ENCODE measurements around the gene OR4K17. TPM values are rescaled to one million over a fixed set of nuclear protein-coding genes. Genes with fewer than 3 reads are reported as not detected.

The OR4K17 gene
- total RNA-seq, 1 experiment from 2014 or later, result not detected

- no peak for DNase-seq
- BruUV-seq (replicated peaks), result no TSS peak
- Mint-ChIP-seq H3K4me1 (ENCODE audit: low read depth, unreplicated experiment) (no peaks in the 10 kb centered on the region), H3K27me3 (ENCODE audit: insufficient read depth, unreplicated experiment) (peaks cover 8% of the 10 kb centered on the region), H3K27ac (ENCODE audit: unreplicated experiment) (no peak within 1 kb of the TSS), H3K4me3 (ENCODE audit: unreplicated experiment) (no peak within 1 kb of the TSS), H3K9me3 (ENCODE audit: unreplicated experiment) (no peaks in the 10 kb centered on the region), H3K36me3 (ENCODE audit: insufficient read depth, unreplicated experiment) (no peaks in the 10 kb centered on the region)
- Histone ChIP-seq H3K4me1 (no peaks in the 10 kb centered on the region), H3K4me3 (ENCODE audit: low read depth, low read length) (no peak within 1 kb of the TSS), H3K9me3 (no peaks in the 10 kb centered on the region), H3K36me3 (ENCODE audit: control insufficient read depth, insufficient read depth, low read length) (no peaks in the 10 kb centered on the region), H3K27me3 (replicated peaks; ENCODE audit: control insufficient read depth, insufficient read depth, low read length) (no peaks in the 10 kb centered on the region)
- ChIA-PET CTCF (no interaction called here), POLR2A (no interaction called here)
- TF ChIP-seq CTCF (IDR thresholded peaks at IDR 0.05; ENCODE audit: insufficient read depth in 1 of 2, low read depth in 1 of 2, low read length in 1 of 2, severe bottlenecking in 1 of 2, unreplicated experiment in 1 of 2), result no peak
- intact Hi-C loops (cut with micrococcal nuclease; ENCODE audit: unreplicated experiment), result no loop called here
Measured at GRCh38 chr14:20138520-20138919, 28.0 kb downstream of the OR4K17 start, which contains the start of gene OR4N5. TSS of gene OR4N5 (plus strand) at chr14:20138820. CDS start at chr14:20143736, 4,916 bp downstream.

GRCh38 chr14:20143911-20144310 is 33.4 kb downstream of the OR4K17 start:
- H3K4me1 Mint-ChIP-seq (ENCODE audit: low read depth, unreplicated experiment), result no peaks in the 10 kb centered on the region
- BruUV-seq (replicated peaks), result no TSS peak
- intact Hi-C loops (cut with micrococcal nuclease; ENCODE audit: unreplicated experiment), result no loop called here
- POLR2A ChIA-PET, result no interaction called here
- H3K4me3 ChIP-seq (ENCODE audit: low read depth, low read length), result no peak overlapping the region
- peaks cover 6% of the 10 kb centered on the region for H3K27me3 Mint-ChIP-seq (ENCODE audit: insufficient read depth, unreplicated experiment)
- TF ChIP-seq CTCF (IDR thresholded peaks at IDR 0.05; ENCODE audit: insufficient read depth in 1 of 2, low read depth in 1 of 2, low read length in 1 of 2, severe bottlenecking in 1 of 2, unreplicated experiment in 1 of 2), result peak; percentile 19 to 28
- no peaks in the 10 kb centered on the region for H3K9me3 ChIP-seq
- no peaks in the 10 kb centered on the region for H3K4me1 ChIP-seq
- H3K9me3 Mint-ChIP-seq (ENCODE audit: unreplicated experiment), result no peaks in the 10 kb centered on the region
- H3K27me3 ChIP-seq (replicated peaks; ENCODE audit: control insufficient read depth, insufficient read depth, low read length), result no peaks in the 10 kb centered on the region
- CTCF ChIA-PET, result interaction anchor here (0.6 kb wide), 1 partner anchor 101 kb away, joined by 3 read pairs; no protein-coding TSS in a partner anchor
- no peak overlapping the region for H3K27ac Mint-ChIP-seq (ENCODE audit: unreplicated experiment)
- no peaks in the 10 kb centered on the region for H3K36me3 ChIP-seq (ENCODE audit: control insufficient read depth, insufficient read depth, low read length)
- no peak overlapping the region for H3K4me3 Mint-ChIP-seq (ENCODE audit: unreplicated experiment)
- H3K36me3 Mint-ChIP-seq (ENCODE audit: insufficient read depth, unreplicated experiment), result no peaks in the 10 kb centered on the region
- DNase-seq, result peak in 1 of 2 experiments; percentile 17

GRCh38 chr14:20144820-20145219 is 34.3 kb downstream of the OR4K17 start:
- Histone ChIP-seq H3K27me3 (replicated peaks; ENCODE audit: control insufficient read depth, insufficient read depth, low read length) (no peaks in the 10 kb centered on the region), H3K9me3 (no peaks in the 10 kb centered on the region), H3K4me1 (no peaks in the 10 kb centered on the region), H3K4me3 (ENCODE audit: low read depth, low read length) (no peak overlapping the region), H3K36me3 (ENCODE audit: control insufficient read depth, insufficient read depth, low read length) (no peaks in the 10 kb centered on the region)
- DNase-seq, result no peak
- intact Hi-C loops (cut with micrococcal nuclease; ENCODE audit: unreplicated experiment), result no loop called here
- BruUV-seq (replicated peaks), result no TSS peak
- no peak for TF ChIP-seq CTCF (IDR thresholded peaks at IDR 0.05; ENCODE audit: insufficient read depth in 1 of 2, low read depth in 1 of 2, low read length in 1 of 2, severe bottlenecking in 1 of 2, unreplicated experiment in 1 of 2)
- Mint-ChIP-seq H3K27me3 (ENCODE audit: insufficient read depth, unreplicated experiment) (peaks cover 8% of the 10 kb centered on the region), H3K4me1 (ENCODE audit: low read depth, unreplicated experiment) (no peaks in the 10 kb centered on the region), H3K36me3 (ENCODE audit: insufficient read depth, unreplicated experiment) (no peaks in the 10 kb centered on the region), H3K9me3 (ENCODE audit: unreplicated experiment) (no peaks in the 10 kb centered on the region), H3K4me3 (ENCODE audit: unreplicated experiment) (no peak overlapping the region), H3K27ac (ENCODE audit: unreplicated experiment) (no peak overlapping the region)
- POLR2A ChIA-PET, result no interaction called here
- CTCF ChIA-PET, result interaction anchor here (0.6 kb wide), 1 partner anchor 100 kb away, joined by 3 read pairs; no protein-coding TSS in a partner anchor

All from Caco-2 (cell line).